SK-N-SH treated with all-trans-retinoic acid at 6 μM for 48 hours (cell line): ENCODE data around the gene TEX13D.

Experiments
- ARNTL ChIP-seq: fragments of 450-650 bp; formaldehyde crosslinking; IDR thresholded peaks from 2 replicates; pipeline ENCODE4 v1.5.0; 2020; ENCODE audit warnings: low read depth, mild to moderate bottlenecking, moderate library complexity, borderline replicate concordance
- GLIS3 ChIP-seq: fragments of 250-450 bp; sonication (Bioruptor Pico); IDR thresholded peaks from 2 replicates; pipeline ENCODE4 v1.5.0; 2020; ENCODE audit warnings: mild to moderate bottlenecking, moderate library complexity
- PPARA ChIP-seq: fragments of 250-450 bp; sonication (Bioruptor Pico); IDR thresholded peaks from 2 replicates; pipeline ENCODE4 v1.5.0; 2020; ENCODE audit warnings: mild to moderate bottlenecking, borderline replicate concordance
- RARB ChIP-seq: fragments of 250-450 bp; sonication (Bioruptor Pico); IDR thresholded peaks from 2 replicates; pipeline ENCODE4 v1.8.0; 2021; ENCODE audit warnings: mild to moderate bottlenecking, moderate library complexity
- SNAI2 ChIP-seq: fragments of 250-450 bp; sonication (Bioruptor Pico); IDR thresholded peaks from 2 replicates; pipeline ENCODE4 v1.5.0; 2020; ENCODE audit warnings: mild to moderate bottlenecking, moderate library complexity
- ZC3H10 ChIP-seq: fragments of 250-450 bp; sonication (Bioruptor Pico); IDR thresholded peaks from 2 replicates; pipeline ENCODE4 v1.5.1; 2021; ENCODE audit warnings: mild to moderate bottlenecking, moderate library complexity
- ZFP30 ChIP-seq: fragments of 450-650 bp; formaldehyde crosslinking; IDR thresholded peaks from 2 replicates; pipeline ENCODE4 v1.5.0; 2022; ENCODE audit warnings: mild to moderate bottlenecking, moderate library complexity
- ZNF70 ChIP-seq: fragments of 450-650 bp; formaldehyde crosslinking; IDR thresholded peaks from 2 replicates; pipeline ENCODE4 v1.5.0; 2020; ENCODE audit warnings: mild to moderate bottlenecking, moderate library complexity
- ZNF8 ChIP-seq: fragments of 450-650 bp; formaldehyde crosslinking; IDR thresholded peaks from 2 replicates; pipeline ENCODE4 v1.5.0; 2020; ENCODE audit warnings: mild to moderate bottlenecking, moderate library complexity
- TF ChIP-seq, protein P1 (sequence below): fragments of 250-450 bp; sonication (Bioruptor Pico); IDR thresholded peaks from 2 replicates; pipeline ENCODE4 v1.8.0; 2020; ENCODE audit warnings: mild to moderate bottlenecking, moderate library complexity, borderline replicate concordance
- TF ChIP-seq, protein P2 (sequence below): fragments of 250-450 bp; sonication (Bioruptor Pico); IDR thresholded peaks from 2 replicates; pipeline ENCODE4 v1.5.0; 2020; ENCODE audit warnings: mild to moderate bottlenecking, moderate library complexity
- TF ChIP-seq, protein P3 (sequence below): fragments of 250-450 bp; sonication (Bioruptor Pico); IDR thresholded peaks from 2 replicates; pipeline ENCODE4 v1.5.1; 2021; ENCODE audit warnings: mild to moderate bottlenecking, moderate library complexity
- TF ChIP-seq, protein P4 (sequence below): fragments of 250-450 bp; sonication (Bioruptor Pico); IDR thresholded peaks from 2 replicates; pipeline ENCODE4 v1.8.0; 2021; ENCODE audit warnings: low read depth, mild to moderate bottlenecking, moderate library complexity, borderline replicate concordance

DNA sequence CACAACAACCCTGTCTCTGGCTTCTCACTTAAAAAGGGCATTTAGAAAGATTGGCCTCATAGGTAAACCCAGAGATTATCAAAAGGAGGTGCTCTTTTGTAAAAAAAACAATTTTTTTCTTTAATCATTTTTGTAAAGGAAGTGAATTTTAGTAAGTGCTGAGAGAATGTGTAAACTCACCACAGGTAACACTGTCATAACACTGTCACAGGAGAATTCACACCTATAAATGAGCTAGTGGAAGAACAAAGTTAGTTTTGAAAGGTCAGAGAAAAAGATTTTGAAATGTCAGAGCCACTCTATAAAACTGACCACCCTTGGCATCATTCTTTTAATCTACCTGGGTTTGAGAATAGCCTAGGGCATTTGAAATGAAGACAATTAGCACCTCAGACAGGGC lies 10.6 kb downstream of the TEX13D start:
- TF ChIP-seq ZFP30 (CRISPR knock-in tag), result no peak
- no peak for TF ChIP-seq PPARA (CRISPR knock-in tag)
- no peak for TF ChIP-seq GLIS3 (CRISPR knock-in tag)
- TF ChIP-seq, protein P1, sequence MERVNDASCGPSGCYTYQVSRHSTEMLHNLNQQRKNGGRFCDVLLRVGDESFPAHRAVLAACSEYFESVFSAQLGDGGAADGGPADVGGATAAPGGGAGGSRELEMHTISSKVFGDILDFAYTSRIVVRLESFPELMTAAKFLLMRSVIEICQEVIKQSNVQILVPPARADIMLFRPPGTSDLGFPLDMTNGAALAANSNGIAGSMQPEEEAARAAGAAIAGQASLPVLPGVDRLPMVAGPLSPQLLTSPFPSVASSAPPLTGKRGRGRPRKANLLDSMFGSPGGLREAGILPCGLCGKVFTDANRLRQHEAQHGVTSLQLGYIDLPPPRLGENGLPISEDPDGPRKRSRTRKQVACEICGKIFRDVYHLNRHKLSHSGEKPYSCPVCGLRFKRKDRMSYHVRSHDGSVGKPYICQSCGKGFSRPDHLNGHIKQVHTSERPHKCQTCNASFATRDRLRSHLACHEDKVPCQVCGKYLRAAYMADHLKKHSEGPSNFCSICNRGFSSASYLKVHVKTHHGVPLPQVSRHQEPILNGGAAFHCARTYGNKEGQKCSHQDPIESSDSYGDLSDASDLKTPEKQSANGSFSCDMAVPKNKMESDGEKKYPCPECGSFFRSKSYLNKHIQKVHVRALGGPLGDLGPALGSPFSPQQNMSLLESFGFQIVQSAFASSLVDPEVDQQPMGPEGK (CRISPR knock-in tag), result no peak
- TF ChIP-seq ZC3H10 (CRISPR knock-in tag), result no peak
- no peak for TF ChIP-seq ZNF70 (CRISPR knock-in tag)
- TF ChIP-seq, protein P2, sequence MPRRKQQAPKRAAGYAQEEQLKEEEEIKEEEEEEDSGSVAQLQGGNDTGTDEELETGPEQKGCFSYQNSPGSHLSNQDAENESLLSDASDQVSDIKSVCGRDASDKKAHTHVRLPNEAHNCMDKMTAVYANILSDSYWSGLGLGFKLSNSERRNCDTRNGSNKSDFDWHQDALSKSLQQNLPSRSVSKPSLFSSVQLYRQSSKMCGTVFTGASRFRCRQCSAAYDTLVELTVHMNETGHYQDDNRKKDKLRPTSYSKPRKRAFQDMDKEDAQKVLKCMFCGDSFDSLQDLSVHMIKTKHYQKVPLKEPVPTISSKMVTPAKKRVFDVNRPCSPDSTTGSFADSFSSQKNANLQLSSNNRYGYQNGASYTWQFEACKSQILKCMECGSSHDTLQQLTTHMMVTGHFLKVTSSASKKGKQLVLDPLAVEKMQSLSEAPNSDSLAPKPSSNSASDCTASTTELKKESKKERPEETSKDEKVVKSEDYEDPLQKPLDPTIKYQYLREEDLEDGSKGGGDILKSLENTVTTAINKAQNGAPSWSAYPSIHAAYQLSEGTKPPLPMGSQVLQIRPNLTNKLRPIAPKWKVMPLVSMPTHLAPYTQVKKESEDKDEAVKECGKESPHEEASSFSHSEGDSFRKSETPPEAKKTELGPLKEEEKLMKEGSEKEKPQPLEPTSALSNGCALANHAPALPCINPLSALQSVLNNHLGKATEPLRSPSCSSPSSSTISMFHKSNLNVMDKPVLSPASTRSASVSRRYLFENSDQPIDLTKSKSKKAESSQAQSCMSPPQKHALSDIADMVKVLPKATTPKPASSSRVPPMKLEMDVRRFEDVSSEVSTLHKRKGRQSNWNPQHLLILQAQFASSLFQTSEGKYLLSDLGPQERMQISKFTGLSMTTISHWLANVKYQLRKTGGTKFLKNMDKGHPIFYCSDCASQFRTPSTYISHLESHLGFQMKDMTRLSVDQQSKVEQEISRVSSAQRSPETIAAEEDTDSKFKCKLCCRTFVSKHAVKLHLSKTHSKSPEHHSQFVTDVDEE (CRISPR knock-in tag), result no peak
- TF ChIP-seq SNAI2 (CRISPR knock-in tag), result no peak
- no peak for TF ChIP-seq ZNF8
- TF ChIP-seq, protein P3, sequence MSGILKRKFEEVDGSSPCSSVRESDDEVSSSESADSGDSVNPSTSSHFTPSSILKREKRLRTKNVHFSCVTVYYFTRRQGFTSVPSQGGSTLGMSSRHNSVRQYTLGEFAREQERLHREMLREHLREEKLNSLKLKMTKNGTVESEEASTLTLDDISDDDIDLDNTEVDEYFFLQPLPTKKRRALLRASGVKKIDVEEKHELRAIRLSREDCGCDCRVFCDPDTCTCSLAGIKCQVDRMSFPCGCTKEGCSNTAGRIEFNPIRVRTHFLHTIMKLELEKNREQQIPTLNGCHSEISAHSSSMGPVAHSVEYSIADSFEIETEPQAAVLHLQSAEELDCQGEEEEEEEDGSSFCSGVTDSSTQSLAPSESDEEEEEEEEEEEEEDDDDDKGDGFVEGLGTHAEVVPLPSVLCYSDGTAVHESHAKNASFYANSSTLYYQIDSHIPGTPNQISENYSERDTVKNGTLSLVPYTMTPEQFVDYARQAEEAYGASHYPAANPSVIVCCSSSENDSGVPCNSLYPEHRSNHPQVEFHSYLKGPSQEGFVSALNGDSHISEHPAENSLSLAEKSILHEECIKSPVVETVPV (CRISPR knock-in tag), result no peak
- TF ChIP-seq ARNTL, result no peak
- TF ChIP-seq RARB (CRISPR knock-in tag), result no peak
- TF ChIP-seq, protein P4, sequence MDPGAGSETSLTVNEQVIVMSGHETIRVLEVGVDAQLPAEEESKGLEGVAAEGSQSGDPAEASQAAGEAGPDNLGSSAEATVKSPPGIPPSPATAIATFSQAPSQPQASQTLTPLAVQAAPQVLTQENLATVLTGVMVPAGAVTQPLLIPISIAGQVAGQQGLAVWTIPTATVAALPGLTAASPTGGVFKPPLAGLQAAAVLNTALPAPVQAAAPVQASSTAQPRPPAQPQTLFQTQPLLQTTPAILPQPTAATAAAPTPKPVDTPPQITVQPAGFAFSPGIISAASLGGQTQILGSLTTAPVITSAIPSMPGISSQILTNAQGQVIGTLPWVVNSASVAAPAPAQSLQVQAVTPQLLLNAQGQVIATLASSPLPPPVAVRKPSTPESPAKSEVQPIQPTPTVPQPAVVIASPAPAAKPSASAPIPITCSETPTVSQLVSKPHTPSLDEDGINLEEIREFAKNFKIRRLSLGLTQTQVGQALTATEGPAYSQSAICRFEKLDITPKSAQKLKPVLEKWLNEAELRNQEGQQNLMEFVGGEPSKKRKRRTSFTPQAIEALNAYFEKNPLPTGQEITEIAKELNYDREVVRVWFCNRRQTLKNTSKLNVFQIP (CRISPR knock-in tag), result no peak
